Measurements from ENCODE around the gene CCDC60. TPM values are rescaled to one million over a fixed set of nuclear protein-coding genes. Genes with fewer than 3 reads are reported as not detected.

The CCDC60 gene
- total RNA-seq, 1 experiment from 2014 or later = not detected

DNA sequence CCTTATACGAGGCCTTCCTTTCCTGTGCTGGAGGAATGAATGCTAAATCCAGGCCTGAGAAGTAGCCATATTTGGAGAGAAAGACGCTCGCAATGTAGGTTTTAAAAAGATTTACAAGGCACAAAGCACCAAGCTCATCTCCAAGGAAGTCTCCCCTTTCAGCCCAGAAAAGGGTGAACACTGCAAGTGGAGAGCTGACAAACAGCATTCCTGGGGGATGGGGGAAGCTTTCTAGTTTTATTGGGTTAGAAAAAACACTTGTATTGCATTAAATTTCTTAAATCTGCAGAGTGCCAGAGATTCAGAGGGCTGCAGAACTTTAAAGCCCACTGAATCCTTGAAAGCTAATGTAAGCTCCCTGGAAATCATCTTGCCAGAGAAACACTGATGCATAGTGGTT lies 34.6 kb downstream of the CCDC60 start:
- Histone ChIP-seq H4K20me1 (ENCODE audit: insufficient read depth, low read depth, low read length) (no peaks in the 10 kb centered on the region), H3K36me3 (ENCODE audit: insufficient read depth, low read length) (no peaks in the 10 kb centered on the region), H2AFZ (ENCODE audit: low read length) (no peak overlapping the region), H3K27me3 (ENCODE audit: low read length) (no peaks in the 10 kb centered on the region), H3K79me2 (ENCODE audit: low read length) (no peaks in the 10 kb centered on the region), H3K27ac (ENCODE audit: low read length) (no peak overlapping the region), H3K9me2 (replicated peaks; ENCODE audit: insufficient read depth, low read length) (no peaks in the 10 kb centered on the region), H3K4me1 (ENCODE audit: low read length) (no peaks in the 10 kb centered on the region), H3K9ac (ENCODE audit: low read length) (no peak overlapping the region), H3K4me2 (ENCODE audit: low read depth, low read length, poor library complexity, severe bottlenecking) (no peak overlapping the region), H3K4me3 (ENCODE audit: low read length) (no peak overlapping the region), H3K9me3 (ENCODE audit: low read length) (no peaks in the 10 kb centered on the region)
- DNase-seq = no peak

DNA sequence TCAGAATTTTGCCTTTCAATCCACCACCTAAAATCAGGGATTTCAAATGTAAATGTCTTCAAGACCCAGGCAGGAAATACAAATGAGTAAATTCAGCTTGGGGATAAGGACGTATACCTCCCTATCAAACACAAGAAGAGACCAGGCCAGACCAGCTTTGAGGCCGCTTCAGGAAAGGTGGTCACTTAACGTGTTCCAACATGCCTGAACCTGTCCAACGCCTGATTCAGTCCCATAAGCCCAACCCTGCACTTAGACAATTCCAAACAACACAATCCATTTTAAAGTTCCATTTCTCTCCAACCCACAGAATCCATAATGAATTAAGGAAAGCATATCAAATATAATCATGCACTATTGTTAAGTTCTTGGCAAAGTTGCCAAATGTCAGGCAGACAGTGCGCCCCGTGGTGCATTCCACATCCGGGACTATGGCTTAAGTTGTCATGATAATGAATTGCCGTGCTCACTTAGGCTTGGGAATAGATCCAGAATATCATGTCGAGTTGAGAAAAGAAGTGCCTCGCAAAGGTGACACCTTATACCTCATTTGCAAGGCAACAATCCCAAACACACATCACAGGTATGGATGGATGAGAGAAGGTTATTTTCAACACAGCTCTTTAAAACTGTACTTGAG lies 35.5 kb downstream of the CCDC60 start:
- no peak overlapping the region for H3K9ac ChIP-seq (ENCODE audit: low read length)

DNA sequence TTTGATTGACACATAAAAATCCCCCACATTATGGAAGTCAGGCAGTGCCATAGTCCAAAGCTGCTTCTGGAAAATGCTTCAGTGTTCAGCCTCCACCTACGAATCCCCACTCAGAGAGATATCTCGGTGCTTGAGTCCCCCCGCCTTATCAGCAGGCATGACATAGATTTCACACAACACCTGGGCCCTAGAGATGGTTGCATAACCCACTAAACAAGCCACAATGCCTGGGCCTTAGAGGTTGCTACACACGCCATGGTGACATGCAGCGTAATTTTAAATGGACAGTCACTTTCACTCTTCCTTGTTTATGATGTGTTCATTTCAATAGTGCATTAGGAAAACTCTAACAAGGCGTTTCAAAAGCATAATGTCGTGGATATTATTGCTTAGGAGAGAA lies 38.0 kb downstream of the CCDC60 start:
- Histone ChIP-seq H3K27ac (ENCODE audit: low read length) (no peak overlapping the region), H3K4me3 (ENCODE audit: low read length) (no peak overlapping the region), H3K27me3 (ENCODE audit: low read length) (no peaks in the 10 kb centered on the region), H3K36me3 (ENCODE audit: insufficient read depth, low read length) (no peaks in the 10 kb centered on the region), H3K9me2 (replicated peaks; ENCODE audit: insufficient read depth, low read length) (no peaks in the 10 kb centered on the region), H3K9me3 (ENCODE audit: low read length) (no peaks in the 10 kb centered on the region), H3K9ac (ENCODE audit: low read length) (no peak overlapping the region), H3K79me2 (ENCODE audit: low read length) (no peaks in the 10 kb centered on the region), H3K4me2 (ENCODE audit: low read depth, low read length, poor library complexity, severe bottlenecking) (no peak overlapping the region), H2AFZ (ENCODE audit: low read length) (no peak overlapping the region), H3K4me1 (ENCODE audit: low read length) (no peaks in the 10 kb centered on the region), H4K20me1 (ENCODE audit: insufficient read depth, low read depth, low read length) (no peaks in the 10 kb centered on the region)
- no peak for DNase-seq

More for the DNA sequence above, 35.5 kb downstream of the CCDC60 start:
- H3K9me3 ChIP-seq (ENCODE audit: low read length) = no peaks in the 10 kb centered on the region
- no peaks in the 10 kb centered on the region for H4K20me1 ChIP-seq (ENCODE audit: insufficient read depth, low read depth, low read length)
- no peaks in the 10 kb centered on the region for H3K27me3 ChIP-seq (ENCODE audit: low read length)
- no peaks in the 10 kb centered on the region for H3K79me2 ChIP-seq (ENCODE audit: low read length)
- no peak overlapping the region for H3K4me3 ChIP-seq (ENCODE audit: low read length)
- no peaks in the 10 kb centered on the region for H3K36me3 ChIP-seq (ENCODE audit: insufficient read depth, low read length)
- no peak overlapping the region for H3K4me2 ChIP-seq (ENCODE audit: low read depth, low read length, poor library complexity, severe bottlenecking)
- DNase-seq = no peak
- no peak overlapping the region for H3K27ac ChIP-seq (ENCODE audit: low read length)
- no peaks in the 10 kb centered on the region for H3K9me2 ChIP-seq (replicated peaks; ENCODE audit: insufficient read depth, low read length)
- no peak overlapping the region for H2AFZ ChIP-seq (ENCODE audit: low read length)
- no peaks in the 10 kb centered on the region for H3K4me1 ChIP-seq (ENCODE audit: low read length)

DNA sequence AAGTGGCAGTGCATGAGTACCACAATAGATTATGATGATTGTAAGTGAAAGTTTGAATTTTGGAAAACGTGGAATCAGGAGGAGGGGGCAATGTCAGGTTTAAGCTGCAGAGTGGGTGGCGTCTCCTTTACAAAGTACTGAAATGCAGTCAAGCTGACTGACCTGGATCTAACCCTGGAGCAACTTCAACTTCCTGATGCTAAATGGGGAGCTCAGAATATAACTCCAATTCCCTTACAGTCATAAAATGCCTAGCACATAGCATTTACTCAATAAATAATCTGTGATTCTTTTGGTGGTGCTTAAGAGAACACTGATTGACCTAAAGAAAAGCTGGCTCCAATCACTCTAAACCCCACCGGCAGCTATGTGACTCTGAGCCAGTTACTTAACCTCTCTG lies 38.5 kb downstream of the CCDC60 start:
- DNase-seq = no peak
- Histone ChIP-seq H4K20me1 (ENCODE audit: insufficient read depth, low read depth, low read length) (no peaks in the 10 kb centered on the region), H3K27ac (ENCODE audit: low read length) (no peak overlapping the region), H3K9ac (ENCODE audit: low read length) (no peak overlapping the region), H3K79me2 (ENCODE audit: low read length) (no peaks in the 10 kb centered on the region), H3K9me2 (replicated peaks; ENCODE audit: insufficient read depth, low read length) (no peaks in the 10 kb centered on the region), H3K4me1 (ENCODE audit: low read length) (no peaks in the 10 kb centered on the region), H2AFZ (ENCODE audit: low read length) (no peak overlapping the region), H3K36me3 (ENCODE audit: insufficient read depth, low read length) (no peaks in the 10 kb centered on the region), H3K27me3 (ENCODE audit: low read length) (no peaks in the 10 kb centered on the region), H3K4me2 (ENCODE audit: low read depth, low read length, poor library complexity, severe bottlenecking) (no peak overlapping the region), H3K9me3 (ENCODE audit: low read length) (no peaks in the 10 kb centered on the region), H3K4me3 (ENCODE audit: low read length) (no peak overlapping the region)

DNA sequence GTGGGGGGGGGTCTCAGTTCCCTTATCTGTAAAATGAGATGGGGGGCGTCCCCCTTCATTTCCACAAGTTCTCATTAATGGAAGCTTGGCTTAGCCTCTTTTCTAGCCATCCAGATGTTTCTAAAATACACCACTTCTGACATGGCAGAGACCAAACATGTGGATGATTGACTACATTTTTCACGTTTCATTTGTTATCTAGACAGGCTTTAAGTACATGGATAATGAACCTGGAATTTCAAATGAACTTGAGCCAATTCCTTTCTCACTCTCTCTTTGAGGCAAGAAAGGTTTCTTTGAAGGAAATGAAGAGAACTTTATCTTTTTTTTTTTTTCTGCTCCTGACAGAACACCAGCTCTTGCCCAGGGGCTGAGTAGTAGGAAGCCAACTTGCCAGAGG lies 39.1 kb downstream of the CCDC60 start:
- H3K79me2 ChIP-seq (ENCODE audit: low read length) = no peaks in the 10 kb centered on the region
- H3K36me3 ChIP-seq (ENCODE audit: insufficient read depth, low read length) = no peaks in the 10 kb centered on the region
- no peak overlapping the region for H3K9ac ChIP-seq (ENCODE audit: low read length)

DNA sequence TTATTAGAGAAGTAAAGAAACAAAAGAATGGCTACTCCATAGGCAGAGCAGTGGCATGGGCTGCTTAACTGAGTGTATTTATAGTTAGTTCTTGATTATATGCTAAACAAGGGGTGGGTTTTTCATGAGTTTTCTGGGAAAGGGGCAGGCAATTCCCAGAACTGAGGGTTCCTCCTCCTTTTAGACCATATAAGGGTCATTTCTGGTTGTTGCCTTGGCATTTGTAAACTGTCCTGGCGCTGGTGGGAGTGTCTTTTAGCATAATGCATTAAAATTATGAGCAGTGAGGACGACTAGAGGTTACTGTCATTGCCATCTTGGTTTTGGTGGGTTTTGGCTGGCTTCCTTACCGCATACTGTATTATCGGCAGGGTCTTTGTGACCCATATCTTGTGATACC lies 40.1 kb downstream of the CCDC60 start:
- no peaks in the 10 kb centered on the region for H4K20me1 ChIP-seq (ENCODE audit: insufficient read depth, low read depth, low read length)
- no peak overlapping the region for H3K9ac ChIP-seq (ENCODE audit: low read length)
- no peak overlapping the region for H3K4me3 ChIP-seq (ENCODE audit: low read length)
- H3K79me2 ChIP-seq (ENCODE audit: low read length) = no peaks in the 10 kb centered on the region
- no peaks in the 10 kb centered on the region for H3K9me3 ChIP-seq (ENCODE audit: low read length)
- no peak for DNase-seq
- H2AFZ ChIP-seq (ENCODE audit: low read length) = no peak overlapping the region
- H3K27ac ChIP-seq (ENCODE audit: low read length) = no peak overlapping the region
- no peaks in the 10 kb centered on the region for H3K27me3 ChIP-seq (ENCODE audit: low read length)
- no peaks in the 10 kb centered on the region for H3K36me3 ChIP-seq (ENCODE audit: insufficient read depth, low read length)
- H3K4me2 ChIP-seq (ENCODE audit: low read depth, low read length, poor library complexity, severe bottlenecking) = no peak overlapping the region
- no peaks in the 10 kb centered on the region for H3K9me2 ChIP-seq (replicated peaks; ENCODE audit: insufficient read depth, low read length)
- H3K4me1 ChIP-seq (ENCODE audit: low read length) = no peaks in the 10 kb centered on the region

More for the DNA sequence above, 39.1 kb downstream of the CCDC60 start:
- Histone ChIP-seq H3K4me1 (ENCODE audit: low read length) (no peaks in the 10 kb centered on the region), H4K20me1 (ENCODE audit: insufficient read depth, low read depth, low read length) (no peaks in the 10 kb centered on the region), H3K9me2 (replicated peaks; ENCODE audit: insufficient read depth, low read length) (no peaks in the 10 kb centered on the region), H2AFZ (ENCODE audit: low read length) (no peak overlapping the region), H3K4me2 (ENCODE audit: low read depth, low read length, poor library complexity, severe bottlenecking) (no peak overlapping the region), H3K4me3 (ENCODE audit: low read length) (no peak overlapping the region), H3K27ac (ENCODE audit: low read length) (no peak overlapping the region), H3K27me3 (ENCODE audit: low read length) (no peaks in the 10 kb centered on the region), H3K9me3 (ENCODE audit: low read length) (no peaks in the 10 kb centered on the region)
- DNase-seq = no peak

DNA sequence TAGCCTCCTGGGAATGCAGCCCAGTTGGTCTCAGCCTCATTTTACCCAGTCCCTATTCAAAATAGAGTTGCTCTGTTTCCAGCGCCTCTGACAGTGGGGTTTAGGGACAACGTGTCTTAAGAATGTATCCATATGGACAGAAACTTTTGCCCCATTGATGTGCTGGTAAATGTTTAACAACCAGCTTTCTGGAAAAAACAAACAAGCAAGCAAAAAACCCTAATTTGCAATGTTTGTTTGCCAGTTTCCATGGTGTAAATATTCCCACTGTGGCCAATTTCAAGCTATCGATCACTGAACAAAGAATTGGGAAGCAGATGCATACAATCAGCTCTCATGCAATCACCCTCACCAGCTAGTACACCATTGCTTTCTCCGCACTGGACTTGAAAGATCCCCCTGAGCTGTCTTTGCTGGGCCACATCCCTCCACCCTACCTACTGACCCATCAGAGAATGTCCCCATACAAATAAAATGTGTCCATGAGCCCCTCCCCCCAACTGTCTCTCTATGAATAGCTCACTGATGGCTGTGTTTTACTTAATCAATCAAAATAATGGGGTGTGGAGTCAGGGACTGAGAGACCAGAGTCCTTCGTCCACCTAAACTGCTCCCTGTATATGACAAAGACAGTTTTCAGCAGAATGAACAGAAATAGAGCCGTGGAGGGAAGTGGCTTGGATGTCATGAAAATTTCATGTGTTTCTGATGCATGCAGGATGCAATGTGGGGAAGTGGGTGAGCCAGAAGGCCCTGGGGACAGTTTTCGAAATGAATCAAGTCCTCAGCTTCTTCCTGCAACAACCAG lies 40.8 kb downstream of the CCDC60 start:
- H3K9me3 ChIP-seq (ENCODE audit: low read length) = no peaks in the 10 kb centered on the region
- H2AFZ ChIP-seq (ENCODE audit: low read length) = no peak overlapping the region
- H3K9me2 ChIP-seq (replicated peaks; ENCODE audit: insufficient read depth, low read length) = no peaks in the 10 kb centered on the region
- no peak overlapping the region for H3K9ac ChIP-seq (ENCODE audit: low read length)
- H3K27me3 ChIP-seq (ENCODE audit: low read length) = no peaks in the 10 kb centered on the region
- no peak overlapping the region for H3K4me3 ChIP-seq (ENCODE audit: low read length)
- no peaks in the 10 kb centered on the region for H3K4me1 ChIP-seq (ENCODE audit: low read length)
- no peaks in the 10 kb centered on the region for H3K79me2 ChIP-seq (ENCODE audit: low read length)
- DNase-seq = no peak
- no peaks in the 10 kb centered on the region for H4K20me1 ChIP-seq (ENCODE audit: insufficient read depth, low read depth, low read length)
- no peak overlapping the region for H3K4me2 ChIP-seq (ENCODE audit: low read depth, low read length, poor library complexity, severe bottlenecking)
- H3K36me3 ChIP-seq (ENCODE audit: insufficient read depth, low read length) = no peaks in the 10 kb centered on the region
- no peak overlapping the region for H3K27ac ChIP-seq (ENCODE audit: low read length)

DNA sequence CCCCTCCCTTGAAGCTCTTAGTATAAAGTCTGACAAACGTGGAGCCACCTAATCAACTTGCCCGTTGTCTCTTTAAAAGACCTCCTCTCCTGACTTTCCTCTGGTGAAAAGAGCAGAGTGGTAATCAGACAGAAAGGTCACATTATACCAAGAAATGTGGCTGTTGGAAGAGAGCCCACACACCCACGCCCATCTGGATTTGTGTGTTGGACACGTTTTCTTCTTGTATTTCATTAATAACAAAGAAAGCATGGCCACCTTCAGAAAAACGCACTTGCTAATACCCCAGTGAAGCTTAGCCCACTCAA lies 41.3 kb downstream of the CCDC60 start:
- H3K36me3 ChIP-seq (ENCODE audit: insufficient read depth, low read length) = no peaks in the 10 kb centered on the region
- H3K79me2 ChIP-seq (ENCODE audit: low read length) = no peaks in the 10 kb centered on the region
- H4K20me1 ChIP-seq (ENCODE audit: insufficient read depth, low read depth, low read length) = no peaks in the 10 kb centered on the region
- H3K27ac ChIP-seq (ENCODE audit: low read length) = no peak overlapping the region
- no peaks in the 10 kb centered on the region for H3K27me3 ChIP-seq (ENCODE audit: low read length)
- no peaks in the 10 kb centered on the region for H3K9me2 ChIP-seq (replicated peaks; ENCODE audit: insufficient read depth, low read length)
- no peak overlapping the region for H3K9ac ChIP-seq (ENCODE audit: low read length)
- DNase-seq = no peak
- no peaks in the 10 kb centered on the region for H3K4me1 ChIP-seq (ENCODE audit: low read length)
- no peaks in the 10 kb centered on the region for H3K9me3 ChIP-seq (ENCODE audit: low read length)
- no peak overlapping the region for H3K4me3 ChIP-seq (ENCODE audit: low read length)
- H3K4me2 ChIP-seq (ENCODE audit: low read depth, low read length, poor library complexity, severe bottlenecking) = no peak overlapping the region
- H2AFZ ChIP-seq (ENCODE audit: low read length) = no peak overlapping the region
